HCT116 (cell line): ENCODE results near the gene THNSL1. TPM values are rescaled to one million over a fixed set of nuclear protein-coding genes. Genes with fewer than 3 reads are reported as not detected.

ENCODE experiments used
- ATAC-seq: fragments of 200-7000 bp; cut with Tn5 transposase; 2 replicates; pipeline ENCODE4 v1.9.1; 2020; ENCODE audit warnings: mild to moderate bottlenecking, moderate library complexity
- BruUV-seq: library from RNA; stranded (reverse); fragments of 400-500 nt; replicated peaks from 2 replicates; lab custom pipeline; 2021; lab: Mats Ljungman, UMichigan
- CTCF ChIA-PET: fragments of 300-600 bp; sonication (Branson Sonifier 250); formaldehyde crosslinking; loops from one replicate; lab custom pipeline; 2021; ENCODE audit warnings: antibody characterized with exemption; lab: Charles Lee
- POLR2A ChIA-PET: fragments of 300-600, 350-600 bp; sonication (Branson Sonifier 250); formaldehyde crosslinking; loops from one replicate; lab custom pipeline; 2021; ENCODE audit warnings: antibody characterized with exemption; lab: Charles Lee
- RAD21 ChIA-PET, 2 experiments: fragments of 300-600 bp; sonication (Branson Sonifier 250); formaldehyde crosslinking; loops; one replicate each; lab custom pipeline; 2023; ENCODE audit warnings: low total read pairs in 2 of 2; ENCODE audit not compliant: uncharacterized antibody in 2 of 2, unreplicated experiment in 2 of 2, low non-redundant PET in 1 of 2; lab: Charles Lee
- DNase-seq: peaks from one replicate; pipeline ENCODE4 v3.0.0-alpha.2; 2010; ENCODE audit warnings: low read depth, low spot score
- H2AFZ ChIP-seq: fragments of 200-600 bp; shearing (Covaris generic), sonication (generic); 2 replicates; pipeline ENCODE4 v1.6.1; 2017; ENCODE audit warnings: low read depth, mixed run types, mixed read lengths, antibody characterized with exemption, low read length; ENCODE audit not compliant: poor library complexity, severe bottlenecking
- H3K27ac ChIP-seq: 2 replicates; pipeline ENCODE4 v1.5.1; 2012; ENCODE audit warnings: low read depth, low read length
- H3K27me3 ChIP-seq: fragments of 200-600 bp; sonication (generic); 2 replicates; pipeline ENCODE4 v1.6.1; 2016; ENCODE audit warnings: mixed run types, low read length, mixed read lengths; ENCODE audit not compliant: insufficient read depth
- H3K36me3 ChIP-seq, 2 experiments: fragments of 200-500 bp in 1 of 2; fragments of 200-600 bp in 1 of 2; sonication (Bioruptor generic) in 1 of 2; sonication (generic) in 1 of 2; 2 replicates each; pipeline versions ENCODE4 v1.5.1 to v1.6.1; 2014 to 2016; ENCODE audit warnings: low read length in 2 of 2, inconsistent platforms in 1 of 2, mixed read lengths in 1 of 2, mixed run types in 1 of 2; ENCODE audit not compliant: insufficient read depth in 2 of 2, control insufficient read depth in 1 of 2
- H3K4me1 ChIP-seq, 2 experiments: fragments of 200-600 bp in 1 of 2; sonication (generic) in 1 of 2; 2 replicates each; pipeline versions ENCODE4 v1.5.1 to v1.6.1; 2012 to 2017; ENCODE audit warnings: low read length in 2 of 2, inconsistent platforms in 1 of 2, mild to moderate bottlenecking in 1 of 2, mixed read lengths in 1 of 2, mixed run types in 1 of 2, moderate library complexity in 1 of 2; ENCODE audit not compliant: insufficient read depth in 2 of 2, control insufficient read depth in 1 of 2
- H3K4me2 ChIP-seq: fragments of 200-600 bp; sonication (generic); 2 replicates; pipeline ENCODE4 v1.6.1; 2017; ENCODE audit warnings: mixed run types, low read length, mixed read lengths
- H3K4me3 ChIP-seq, 2 experiments: fragments of 200-600 bp in 1 of 2; sonication (generic) in 1 of 2; replicated peaks in 1 of 2; 2 replicates each; pipeline ENCODE4 v1.5.1; 2011 to 2016; ENCODE audit warnings: low read length in 2 of 2, control low read depth in 1 of 2, low read depth in 1 of 2, mild to moderate bottlenecking in 1 of 2, mixed read lengths in 1 of 2, mixed run types in 1 of 2
- H3K79me2 ChIP-seq: fragments of 200-600 bp; sonication (generic); 2 replicates; pipeline ENCODE4 v1.6.1; 2017; ENCODE audit warnings: mild to moderate bottlenecking, mixed run types, low read length, moderate library complexity, mixed read lengths; ENCODE audit not compliant: insufficient read depth
- H3K9ac ChIP-seq: fragments of 200-600 bp; sonication (generic); 2 replicates; pipeline ENCODE4 v1.6.1; 2016; ENCODE audit warnings: low read length, mixed read lengths
- H3K9me2 ChIP-seq: fragments of 200-600 bp; sonication (generic), shearing (Covaris generic); 2 replicates; pipeline ENCODE4 v1.6.1; 2017; ENCODE audit warnings: mixed run types, mild to moderate bottlenecking, moderate library complexity; ENCODE audit not compliant: insufficient read depth
- H3K9me3 ChIP-seq, 2 experiments: fragments of 200-500 bp in 1 of 2; fragments of 200-600 bp in 1 of 2; sonication (Bioruptor generic) in 1 of 2; sonication (generic) in 1 of 2; 2 replicates each; pipeline ENCODE4 v1.6.1; 2014 to 2017; ENCODE audit warnings: low read length in 2 of 2, mixed read lengths in 2 of 2, inconsistent platforms in 1 of 2, low read depth in 1 of 2, mild to moderate bottlenecking in 1 of 2, mixed run types in 1 of 2, moderate library complexity in 1 of 2; ENCODE audit not compliant: control insufficient read depth in 1 of 2, insufficient read depth in 1 of 2
- H4K20me1 ChIP-seq: fragments of 200-600 bp; sonication (generic), shearing (Covaris generic); 2 replicates; pipeline ENCODE4 v1.6.1; 2017; ENCODE audit warnings: mixed run types, mild to moderate bottlenecking, moderate library complexity; ENCODE audit not compliant: insufficient read depth
- ATF3 ChIP-seq: IDR thresholded peaks from 2 replicates; pipeline ENCODE4 v1.6.1; 2012
- CBX3 ChIP-seq: IDR thresholded peaks from 2 replicates; pipeline ENCODE4 v1.6.1; 2012; ENCODE audit warnings: low read depth
- CEBPB ChIP-seq: IDR thresholded peaks from 2 replicates; pipeline ENCODE4 v1.6.1; 2012; ENCODE audit warnings: low read depth
- CTCF ChIP-seq, 3 experiments: fragments of 200-600 bp in 1 of 3; sonication (generic) in 1 of 3; IDR thresholded peaks in 2 of 3; conservative IDR thresholded peaks in 1 of 3; 2 replicates each; pipeline ENCODE4 v1.5.1; 2012 to 2017; ENCODE audit warnings: low read depth in 2 of 3, low read length in 2 of 3, antibody characterized with exemption in 1 of 3, borderline replicate concordance in 1 of 3, control low read depth in 1 of 3, mild to moderate bottlenecking in 1 of 3, mixed read lengths in 1 of 3, mixed run types in 1 of 3, moderate library complexity in 1 of 3; ENCODE audit not compliant: insufficient read depth in 1 of 3
- EGR1 ChIP-seq: IDR thresholded peaks from 2 replicates; pipeline ENCODE4 v1.6.1; 2012; ENCODE audit warnings: low read depth
- ELF1 ChIP-seq: IDR thresholded peaks from 2 replicates; pipeline ENCODE4 v1.6.1; 2012; ENCODE audit warnings: low read depth, borderline replicate concordance
- EZH2phosphoT487 ChIP-seq: fragments of 200-600 bp; IDR thresholded peaks from 2 replicates; pipeline ENCODE4 v1.6.1; 2018; ENCODE audit warnings: antibody characterized with exemption, borderline replicate concordance
- FOSL1 ChIP-seq: IDR thresholded peaks from 2 replicates; pipeline ENCODE4 v1.6.1; 2012; ENCODE audit warnings: low read depth
- POLR2A ChIP-seq: IDR thresholded peaks from 2 replicates; pipeline ENCODE4 v1.7.0; 2011; ENCODE audit warnings: borderline replicate concordance; ENCODE audit not compliant: insufficient read depth, insufficient read length; ENCODE audit errors: extremely low read depth
- POLR2AphosphoS5 ChIP-seq: IDR thresholded peaks from 2 replicates; pipeline ENCODE4 v1.6.1; 2011; ENCODE audit warnings: mild to moderate bottlenecking, low read depth, low read length, moderate library complexity
- RAD21 ChIP-seq: IDR thresholded peaks from 2 replicates; pipeline ENCODE4 v1.6.1; 2012; ENCODE audit warnings: low read depth, mild to moderate bottlenecking
- SP1 ChIP-seq: IDR thresholded peaks from 2 replicates; pipeline ENCODE4 v1.6.1; 2012; ENCODE audit warnings: low read depth
- SRF ChIP-seq: IDR thresholded peaks from 2 replicates; pipeline ENCODE4 v1.6.1; 2012; ENCODE audit warnings: low read depth
- YY1 ChIP-seq: IDR thresholded peaks from 2 replicates; pipeline ENCODE4 v1.6.1; 2011; ENCODE audit warnings: low read length, low read depth, moderate library complexity, mild to moderate bottlenecking; ENCODE audit not compliant: insufficient replicate concordance; ENCODE audit errors: extremely low read depth
- ZBTB33 ChIP-seq: IDR thresholded peaks from 2 replicates; pipeline ENCODE4 v1.6.1; 2011; ENCODE audit warnings: mild to moderate bottlenecking, low read length, moderate library complexity; ENCODE audit not compliant: insufficient replicate concordance; ENCODE audit errors: extremely low read depth
- intact Hi-C: fragments of 100-400 bp; cut with micrococcal nuclease; formaldehyde crosslinking; loops from 2 replicates; pipeline ENCODE4 v1.10.0; 2022
- total RNA-seq: library from RNA; stranded (reverse); gene quantifications from one replicate; pipeline ENCODE4 v1.2.1, GENCODE V29; 2021; ENCODE audit not compliant: unreplicated experiment
- TF ChIP-seq, protein P1 (sequence below): IDR thresholded peaks from 2 replicates; pipeline ENCODE4 v1.6.1; 2012

Gene THNSL1
- total RNA-seq, 1 experiment from 2014 or later, result 7.7 TPM

DNA sequence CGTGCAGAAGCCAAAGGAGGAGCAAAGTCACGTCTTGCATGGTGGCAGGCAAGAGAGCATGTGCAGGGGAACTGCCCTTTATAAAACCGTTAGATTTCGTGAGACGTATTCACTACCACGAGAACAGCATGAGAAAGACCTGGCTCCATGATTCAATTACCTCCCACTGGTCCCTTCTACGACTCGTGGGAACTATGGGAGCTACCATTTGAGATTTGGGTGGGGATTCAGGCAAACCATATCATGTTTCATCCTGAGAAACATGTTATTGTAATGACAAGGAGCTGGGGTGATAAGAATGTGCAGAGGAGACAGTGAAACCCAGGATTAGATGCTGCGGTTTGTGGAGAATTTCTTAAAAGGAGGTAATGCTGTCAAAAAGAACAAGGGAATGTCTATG is 34.0 kb downstream of the THNSL1 start:
- CTCF ChIA-PET, result no interaction called here
- TF ChIP-seq POLR2AphosphoS5 (no peak), POLR2A (no peak), RAD21 (no peak), FOSL1 (no peak), YY1 (no peak), ELF1 (no peak), EGR1 (no peak)

DNA sequence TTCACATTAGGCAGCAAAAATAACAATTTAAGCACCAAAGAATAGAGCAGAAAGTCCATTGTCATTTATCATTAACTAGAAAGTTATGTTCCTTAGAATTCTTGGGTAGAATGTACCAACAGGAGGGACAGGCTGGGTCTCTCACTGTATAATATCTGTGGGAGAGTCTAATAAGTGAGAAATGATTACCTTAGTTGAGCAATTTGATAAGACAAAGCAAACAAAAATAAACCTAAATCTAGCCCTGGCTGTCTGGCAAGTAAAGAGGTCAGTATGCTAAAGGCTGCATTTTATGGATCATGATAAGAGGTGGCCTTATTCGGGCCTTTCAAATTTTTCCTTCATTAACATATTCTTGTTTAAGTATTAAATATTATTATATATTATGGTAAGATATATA is 35.6 kb downstream of the THNSL1 start:
- RAD21 ChIA-PET, result no interaction called here
- H3K4me3 ChIP-seq, result no peak overlapping the region
- no peak for DNase-seq
- no peaks in the 10 kb centered on the region for H3K9me3 ChIP-seq
- no peak overlapping the region for H3K9ac ChIP-seq
- H3K36me3 ChIP-seq, result no peaks in the 10 kb centered on the region
- H3K4me2 ChIP-seq, result no peak overlapping the region
- H4K20me1 ChIP-seq, result no peaks in the 10 kb centered on the region
- H3K4me1 ChIP-seq, result no peaks in the 10 kb centered on the region
- H3K9me2 ChIP-seq, result no peaks in the 10 kb centered on the region
- H3K27ac ChIP-seq, result no peak overlapping the region
- intact Hi-C loops, result no loop called here
- BruUV-seq, result no TSS peak
- H3K79me2 ChIP-seq, result no peaks in the 10 kb centered on the region
- no peak for ATAC-seq
- H2AFZ ChIP-seq, result no peak overlapping the region
- POLR2A ChIA-PET, result no interaction called here
- CTCF ChIA-PET, result no interaction called here
- no peaks in the 10 kb centered on the region for H3K27me3 ChIP-seq
- TF ChIP-seq ATF3, result no peak
- TF ChIP-seq CBX3, result no peak
- no peak for TF ChIP-seq SP1
- no peak for TF ChIP-seq RAD21
- no peak for TF ChIP-seq YY1
- TF ChIP-seq CTCF (IDR thresholded peaks at IDR 0.05 in 2 of 3, conservative IDR thresholded peaks at IDR 0.05 in 1 of 3; ENCODE audit: borderline replicate concordance in 1 of 3, insufficient read depth in 1 of 3, low read depth in 2 of 3, low read length in 2 of 3), result no peak
- no peak for TF ChIP-seq CEBPB
- TF ChIP-seq, protein P1, sequence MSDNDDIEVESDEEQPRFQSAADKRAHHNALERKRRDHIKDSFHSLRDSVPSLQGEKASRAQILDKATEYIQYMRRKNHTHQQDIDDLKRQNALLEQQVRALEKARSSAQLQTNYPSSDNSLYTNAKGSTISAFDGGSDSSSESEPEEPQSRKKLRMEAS, result no peak
- no peak for TF ChIP-seq EGR1
- no peak for TF ChIP-seq ZBTB33
- TF ChIP-seq EZH2phosphoT487, result no peak
- no peak for TF ChIP-seq SRF

More for the DNA sequence above, 34.0 kb downstream of the THNSL1 start:
- Histone ChIP-seq H3K4me2 (no peak overlapping the region), H3K79me2 (no peaks in the 10 kb centered on the region), H3K4me1 (no peaks in the 10 kb centered on the region), H4K20me1 (no peaks in the 10 kb centered on the region), H3K9me2 (no peaks in the 10 kb centered on the region), H3K4me3 (no peak overlapping the region), H3K9me3 (no peaks in the 10 kb centered on the region), H3K36me3 (no peaks in the 10 kb centered on the region), H3K27me3 (no peaks in the 10 kb centered on the region), H3K9ac (no peak overlapping the region), H2AFZ (no peak overlapping the region), H3K27ac (no peak overlapping the region)
- ChIA-PET POLR2A (no interaction called here), RAD21 (no interaction called here)
- BruUV-seq, result no TSS peak
- DNase-seq (no peak), ATAC-seq (no peak)
- intact Hi-C loops, result no loop called here
